Transverse colon (tissue), 3 donors: ENCODE measurements around the gene NUAK2.

Experiments used
- CTCF ChIP-seq, 5 experiments: fragments of 200-600 bp in 3 of 5; fragments of 450-650 bp in 2 of 5; sonication (generic) in 3 of 5; IDR thresholded peaks; 1 replicate in 2 of 5; 2 replicates in 3 of 5; pipeline ENCODE4 v1.5.1; 2016 to 2017; ENCODE audit warnings: antibody characterized with exemption in 5 of 5, inconsistent platforms in 3 of 5, mild to moderate bottlenecking in 2 of 5, moderate library complexity in 1 of 5
- POLR2A ChIP-seq: fragments of 450-650 bp; IDR thresholded peaks from one replicate; pipeline ENCODE4 v1.6.1; 2016; ENCODE audit warnings: antibody characterized with exemption, mild to moderate bottlenecking, moderate library complexity

GRCh38 chr1:205256951-205257625 lies 64.5 kb downstream of the NUAK2 start:
- no peak for TF ChIP-seq CTCF (IDR thresholded peaks at IDR 0.05)
- TF ChIP-seq POLR2A = no peak
